ENCODE data around the gene ANKS1A. TPM values are rescaled to one million over a fixed set of nuclear protein-coding genes. Genes with fewer than 3 reads are reported as not detected.

ANKS1A gene
- total and polyA plus RNA-seq, 10 donors: 5.1 to 68.9 (median 45.6) TPM

GRCh38 chr6:35051997-35052583 lies 163.0 kb downstream of the ANKS1A start:
- H3K27ac ChIP-seq: peak overlapping the region in 6 of 8 donors; percentile 3 to 62 (median 43)
- H3K4me1 ChIP-seq: peaks cover 29 to 88% (median 50%) of the 10 kb centered on the region in 6 donors
- H3K9me3 ChIP-seq: no peaks in the 10 kb centered on the region
- H3K4me3 ChIP-seq: no peak overlapping the region
- TF ChIP-seq POLR2AphosphoS5 (IDR thresholded peaks at IDR 0.05): no peak
- no peak for TF ChIP-seq CTCF (IDR thresholded peaks at IDR 0.05 in 8 of 11, conservative IDR thresholded peaks at IDR 0.05 in 3 of 11)
- TF ChIP-seq POLR2A (IDR thresholded peaks at IDR 0.05): no peak
- peaks cover 0 to 69% (median 13%) of the 10 kb centered on the region in 6 donors for H3K36me3 ChIP-seq
- no peaks in the 10 kb centered on the region for H3K27me3 ChIP-seq (replicated peaks in 1 of 7)
- DNase-seq: no peak
- 85 to 91% (median 86%) methylated on average over 7 of the region's 7 CpGs for WGBS, 5 donors
- intact Hi-C loops (cut with DNase I; ENCODE audit: low total_unique reads): no loop called here

- TF ChIP-seq POLR2A (IDR thresholded peaks at IDR 0.05) (no peak), CTCF (IDR thresholded peaks at IDR 0.05 in 8 of 11, conservative IDR thresholded peaks at IDR 0.05 in 3 of 11) (no peak), POLR2AphosphoS5 (IDR thresholded peaks at IDR 0.05) (peak; percentile 27 to 73 (median 63))
- H3K27me3 ChIP-seq (replicated peaks in 1 of 7): no peaks in the 10 kb centered on the region
- WGBS, 5 donors: 39 to 61% (median 55%) methylated on average over 8 to 9 of the region's 9 CpGs
- H3K36me3 ChIP-seq: peaks cover 0 to 77% (median 15%) of the 10 kb centered on the region in 6 donors
- peak overlapping the region in 7 of 8 donors; percentile 3 to 62 (median 37) for H3K27ac ChIP-seq
- peaks cover 24 to 88% (median 46%) of the 10 kb centered on the region in 6 donors for H3K4me1 ChIP-seq
- DNase-seq: no peak
- intact Hi-C loops (cut with DNase I; ENCODE audit: low total_unique reads): no loop called here
- no peak overlapping the region for H3K4me3 ChIP-seq
- no peaks in the 10 kb centered on the region for H3K9me3 ChIP-seq
These were observed 163.9 kb downstream of the ANKS1A start for GRCh38 chr6:35052694-35053565.

GRCh38 chr6:35053701-35054100 lies 164.6 kb downstream of the ANKS1A start:
- WGBS, 5 donors: 98 to 100% (median 98%) methylated on average over 2 to 3 of the region's 3 CpGs
- Histone ChIP-seq H3K9me3 (no peaks in the 10 kb centered on the region), H3K27ac (peak overlapping the region in 4 of 8 donors; percentile 21 to 62 (median 50)), H3K4me3 (no peak overlapping the region), H3K36me3 (peaks cover 0 to 85% (median 20%) of the 10 kb centered on the region in 6 donors), H3K4me1 (peaks cover 16 to 88% (median 42%) of the 10 kb centered on the region in 6 donors), H3K27me3 (replicated peaks in 1 of 7) (no peaks in the 10 kb centered on the region)
- intact Hi-C loops (cut with DNase I; ENCODE audit: low total_unique reads): no loop called here
- no peak for DNase-seq
- TF ChIP-seq CTCF (IDR thresholded peaks at IDR 0.05 in 8 of 11, conservative IDR thresholded peaks at IDR 0.05 in 3 of 11) (no peak), POLR2A (IDR thresholded peaks at IDR 0.05) (no peak), POLR2AphosphoS5 (IDR thresholded peaks at IDR 0.05) (no peak)
